Neural crest cell (in vitro differentiated cells): Measurements from ENCODE around the gene HOXA10. TPM values are rescaled to one million over a fixed set of nuclear protein-coding genes. Genes with fewer than 3 reads are reported as not detected.
A peak's percentile ranks its signal among the peaks of the same experiment; 100 is the strongest.

Experiments used
- DNase-seq: peaks from one replicate; pipeline ENCODE4 v3.0.0; 2021; ENCODE audit warnings: low read depth, mixed read lengths, low spot score
- H3K27ac Mint-ChIP-seq: one replicate; pipeline ENCODE4 v1.8.0; 2021; ENCODE audit warnings: mild to moderate bottlenecking, mixed read lengths; ENCODE audit not compliant: unreplicated experiment
- H3K27me3 Mint-ChIP-seq: 2 replicates; pipeline ENCODE4 v1.8.0; 2021; ENCODE audit warnings: low read depth, mild to moderate bottlenecking, mixed read lengths
- H3K36me3 Mint-ChIP-seq: 2 replicates; pipeline ENCODE4 v1.8.0; 2021; ENCODE audit warnings: low read depth, mild to moderate bottlenecking, mixed read lengths
- H3K4me1 Mint-ChIP-seq: 2 replicates; pipeline ENCODE4 v1.8.0; 2021; ENCODE audit warnings: mixed read lengths
- H3K4me3 Mint-ChIP-seq: one replicate; pipeline ENCODE4 v1.8.0; 2021; ENCODE audit warnings: mild to moderate bottlenecking, mixed read lengths
- H3K9me3 Mint-ChIP-seq: 2 replicates; pipeline ENCODE4 v1.8.0; 2021; ENCODE audit warnings: mixed read lengths
- total RNA-seq: library from RNA; stranded (reverse); gene quantifications from 2 replicates; pipeline ENCODE4 v1.2.1, GENCODE V29; 2021
- TF ChIP-seq, protein P1 (sequence below): fragments of 200-600 bp; sonication (generic); conservative IDR thresholded peaks from 2 replicates; pipeline ENCODE4 v1.5.0; 2021; ENCODE audit warnings: antibody characterized with exemption, mild to moderate bottlenecking

Gene HOXA10
- total RNA-seq, 1 donor from 2014 or later = 0.35 TPM

DNA sequence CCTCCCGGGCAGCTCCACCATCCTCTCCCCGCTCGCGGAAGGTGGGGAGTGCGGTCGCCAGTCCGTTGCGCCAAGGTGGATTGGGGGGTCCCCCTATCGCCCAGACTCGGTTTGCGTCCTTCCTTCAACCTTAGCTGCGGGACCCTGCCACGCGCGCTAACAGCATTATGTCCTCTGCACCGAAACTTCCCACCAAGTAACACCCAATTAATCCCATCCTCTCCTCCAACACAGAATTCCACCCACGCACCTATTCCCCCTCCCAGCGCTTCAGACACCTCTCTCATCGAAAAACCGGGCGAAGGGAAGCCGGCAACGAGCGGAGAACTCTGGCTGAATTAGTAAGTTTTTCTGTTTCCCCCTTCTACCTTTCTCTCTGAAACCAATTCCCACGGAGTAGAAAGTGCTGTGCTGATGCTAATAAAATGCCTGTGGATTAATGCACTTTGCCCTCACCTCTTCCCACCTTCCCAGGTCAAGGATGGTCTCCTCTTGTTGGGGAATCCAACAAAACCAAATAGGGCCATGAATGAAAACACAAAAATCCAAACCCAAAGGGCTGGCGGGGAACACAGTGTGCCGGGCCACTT is 22.7 kb downstream of the HOXA10 start:
- Mint-ChIP-seq H3K36me3 (peaks cover 5% of the 10 kb centered on the region), H3K9me3 (peaks cover 1% of the 10 kb centered on the region), H3K4me3 (peak overlapping the region; percentile 85), H3K4me1 (peaks cover 30% of the 10 kb centered on the region), H3K27me3 (peaks cover 100% of the 10 kb centered on the region), H3K27ac (peak overlapping the region; percentile 80)
- no peak for DNase-seq
- TF ChIP-seq, protein P1, sequence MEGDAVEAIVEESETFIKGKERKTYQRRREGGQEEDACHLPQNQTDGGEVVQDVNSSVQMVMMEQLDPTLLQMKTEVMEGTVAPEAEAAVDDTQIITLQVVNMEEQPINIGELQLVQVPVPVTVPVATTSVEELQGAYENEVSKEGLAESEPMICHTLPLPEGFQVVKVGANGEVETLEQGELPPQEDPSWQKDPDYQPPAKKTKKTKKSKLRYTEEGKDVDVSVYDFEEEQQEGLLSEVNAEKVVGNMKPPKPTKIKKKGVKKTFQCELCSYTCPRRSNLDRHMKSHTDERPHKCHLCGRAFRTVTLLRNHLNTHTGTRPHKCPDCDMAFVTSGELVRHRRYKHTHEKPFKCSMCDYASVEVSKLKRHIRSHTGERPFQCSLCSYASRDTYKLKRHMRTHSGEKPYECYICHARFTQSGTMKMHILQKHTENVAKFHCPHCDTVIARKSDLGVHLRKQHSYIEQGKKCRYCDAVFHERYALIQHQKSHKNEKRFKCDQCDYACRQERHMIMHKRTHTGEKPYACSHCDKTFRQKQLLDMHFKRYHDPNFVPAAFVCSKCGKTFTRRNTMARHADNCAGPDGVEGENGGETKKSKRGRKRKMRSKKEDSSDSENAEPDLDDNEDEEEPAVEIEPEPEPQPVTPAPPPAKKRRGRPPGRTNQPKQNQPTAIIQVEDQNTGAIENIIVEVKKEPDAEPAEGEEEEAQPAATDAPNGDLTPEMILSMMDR = no peak

DNA sequence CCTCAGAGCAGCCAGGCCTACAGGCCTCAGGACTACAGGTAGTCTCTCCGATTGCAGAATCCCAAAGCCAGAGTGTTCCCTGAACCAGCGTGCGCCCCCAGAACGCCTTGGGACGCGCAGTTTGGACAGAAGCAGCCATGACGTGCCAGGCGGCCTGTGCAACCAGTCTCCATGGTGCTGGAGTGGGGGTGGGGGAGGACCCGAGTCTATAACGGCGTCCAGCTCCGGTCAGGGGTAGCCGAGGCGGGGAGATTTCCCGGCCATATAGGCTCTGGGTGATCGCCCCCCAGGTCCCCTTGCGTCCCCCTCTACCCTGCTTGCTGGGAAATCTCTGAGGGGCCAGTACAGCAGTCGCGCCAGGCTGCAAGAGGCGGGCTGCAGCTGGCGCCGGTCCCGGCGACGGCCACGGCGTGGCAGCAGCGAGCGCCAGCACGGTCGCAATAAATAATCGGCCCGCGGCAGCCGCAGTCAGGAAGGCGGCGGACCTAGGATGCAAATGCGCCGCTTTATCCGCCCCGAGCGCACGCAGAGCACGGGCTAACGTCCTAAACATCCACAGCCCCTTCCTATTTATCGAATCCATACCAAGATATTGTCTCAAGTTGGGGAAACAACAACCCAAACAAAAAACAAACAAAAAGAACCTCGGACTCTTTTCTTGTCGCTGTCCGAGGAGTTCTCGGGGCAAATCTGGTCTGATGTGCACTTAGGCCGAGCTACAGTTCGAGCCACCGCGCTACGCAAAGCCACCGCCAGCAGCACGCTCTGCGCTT is 23.4 kb downstream of the HOXA10 start:
- peaks cover 100% of the 10 kb centered on the region for H3K27me3 Mint-ChIP-seq
- H3K4me3 Mint-ChIP-seq = peak overlapping the region; percentile 85
- H3K27ac Mint-ChIP-seq = peak overlapping the region; percentile 80
- peaks cover 26% of the 10 kb centered on the region for H3K4me1 Mint-ChIP-seq
- TF ChIP-seq, protein P1 = peak; percentile 89
- peak; percentile 72 for DNase-seq
- H3K36me3 Mint-ChIP-seq = peaks cover 8% of the 10 kb centered on the region
- H3K9me3 Mint-ChIP-seq = peaks cover 4% of the 10 kb centered on the region

DNA sequence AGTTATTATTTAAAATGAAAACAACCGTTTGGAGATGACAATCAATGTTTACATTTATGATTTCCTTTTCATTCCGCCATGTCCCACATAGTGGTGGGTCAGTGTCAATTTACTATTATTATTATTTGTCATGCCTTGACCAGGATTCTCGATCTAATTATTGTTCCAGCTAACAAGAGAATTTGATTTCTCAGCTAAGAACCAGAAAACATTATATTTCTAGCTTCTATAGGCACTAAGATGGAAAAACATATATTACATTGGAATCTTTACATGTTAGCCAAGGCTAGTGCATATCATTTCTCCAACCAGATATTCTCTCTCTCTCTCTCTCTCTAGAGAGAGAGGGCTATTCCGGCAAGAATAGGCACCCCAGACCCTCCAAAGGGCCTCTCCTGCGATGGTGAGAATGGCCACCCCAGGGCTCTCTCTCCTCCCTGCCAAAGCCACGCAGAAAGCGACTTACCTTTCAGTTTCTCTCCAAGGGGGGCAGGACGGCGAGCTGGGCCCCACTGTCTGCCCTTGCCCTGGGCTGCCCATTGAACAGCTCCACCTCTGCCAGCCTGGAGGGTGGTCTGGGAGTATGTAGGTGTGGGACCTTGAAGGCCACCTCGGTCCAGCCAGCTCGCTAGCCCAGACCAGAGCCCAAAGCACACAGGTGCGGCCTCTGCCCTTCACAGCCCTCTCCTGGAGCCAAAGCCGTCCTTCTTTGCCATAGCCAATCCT is 24.1 kb downstream of the HOXA10 start:
- H3K36me3 Mint-ChIP-seq = peaks cover 8% of the 10 kb centered on the region
- peak overlapping the region; percentile 85 for H3K4me3 Mint-ChIP-seq
- H3K4me1 Mint-ChIP-seq = peaks cover 26% of the 10 kb centered on the region
- H3K9me3 Mint-ChIP-seq = peaks cover 4% of the 10 kb centered on the region
- no peak overlapping the region for H3K27ac Mint-ChIP-seq
- TF ChIP-seq, protein P1 = no peak
- peaks cover 100% of the 10 kb centered on the region for H3K27me3 Mint-ChIP-seq
- no peak for DNase-seq

DNA sequence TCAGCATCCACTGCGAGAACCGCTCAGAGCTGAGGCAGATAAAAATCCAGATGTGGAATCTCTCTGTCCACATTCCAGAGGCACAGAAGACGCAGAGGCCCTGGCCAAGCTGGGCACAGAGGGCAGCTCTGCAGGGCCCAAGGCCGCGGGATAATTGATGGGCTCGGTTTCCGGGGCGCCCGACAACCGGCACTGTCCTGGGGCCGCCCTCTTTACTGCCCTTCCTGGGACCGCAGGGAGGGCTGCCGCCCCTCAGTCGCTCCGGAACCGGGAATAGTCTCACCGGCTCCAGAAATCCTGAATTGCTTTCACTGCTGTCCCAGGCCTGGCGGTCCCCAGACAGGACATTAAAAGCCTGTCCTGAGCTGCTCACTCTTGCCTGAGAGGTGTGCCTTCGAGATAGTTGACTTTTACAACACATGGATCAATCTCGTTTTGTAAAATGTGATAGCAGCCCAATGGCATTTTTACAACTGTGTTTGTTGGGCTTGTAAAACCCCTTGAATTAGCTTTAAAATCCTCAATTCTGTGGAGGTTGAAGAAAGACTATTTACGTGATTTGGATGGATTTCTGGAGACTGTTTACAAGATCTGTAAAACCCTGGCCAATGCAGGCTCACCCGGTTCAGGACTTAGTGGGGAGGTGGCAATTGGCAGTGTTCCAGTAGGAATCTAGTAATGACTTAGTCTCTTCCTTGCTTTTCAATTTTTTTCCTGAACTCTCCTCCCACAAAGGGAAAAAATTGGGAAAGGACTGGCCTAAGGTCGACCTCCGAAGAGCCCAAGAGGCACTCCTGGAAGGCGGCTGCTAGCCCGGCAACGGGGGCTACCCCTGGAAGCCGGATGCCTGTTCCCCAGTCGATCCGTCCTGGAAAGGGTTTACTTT is 25.1 kb downstream of the HOXA10 start:
- DNase-seq = no peak
- TF ChIP-seq, protein P1 = no peak
- Mint-ChIP-seq H3K4me1 (peaks cover 27% of the 10 kb centered on the region), H3K27ac (no peak overlapping the region), H3K27me3 (peaks cover 100% of the 10 kb centered on the region), H3K9me3 (peaks cover 4% of the 10 kb centered on the region), H3K4me3 (peak overlapping the region; percentile 85), H3K36me3 (peaks cover 5% of the 10 kb centered on the region)
